G401 (cell line): ENCODE results near the gene PAPOLB. TPM values are rescaled to one million over a fixed set of nuclear protein-coding genes. Genes with fewer than 3 reads are reported as not detected.

Experiments used
- DNase-seq: peaks from one replicate; pipeline ENCODE4 v3.0.0-alpha.2; 2015; ENCODE audit warnings: low spot score
- in situ Hi-C: cut with HindIII; loops from 2 replicates; pipeline ENCODE4 v1.10.0; 2016; ENCODE audit warnings: low sequenced_read_pairs, mixed read lengths
- total RNA-seq: library from RNA; depleted of rRNA; stranded (reverse); fragments of >200 nt; shearing (Covaris generic); gene quantifications from 2 replicates; pipeline ENCODE4 v1.2.3, GENCODE V29; 2014

The PAPOLB gene
- total RNA-seq, 1 experiment from 2014 or later, result 0.34 TPM

DNA sequence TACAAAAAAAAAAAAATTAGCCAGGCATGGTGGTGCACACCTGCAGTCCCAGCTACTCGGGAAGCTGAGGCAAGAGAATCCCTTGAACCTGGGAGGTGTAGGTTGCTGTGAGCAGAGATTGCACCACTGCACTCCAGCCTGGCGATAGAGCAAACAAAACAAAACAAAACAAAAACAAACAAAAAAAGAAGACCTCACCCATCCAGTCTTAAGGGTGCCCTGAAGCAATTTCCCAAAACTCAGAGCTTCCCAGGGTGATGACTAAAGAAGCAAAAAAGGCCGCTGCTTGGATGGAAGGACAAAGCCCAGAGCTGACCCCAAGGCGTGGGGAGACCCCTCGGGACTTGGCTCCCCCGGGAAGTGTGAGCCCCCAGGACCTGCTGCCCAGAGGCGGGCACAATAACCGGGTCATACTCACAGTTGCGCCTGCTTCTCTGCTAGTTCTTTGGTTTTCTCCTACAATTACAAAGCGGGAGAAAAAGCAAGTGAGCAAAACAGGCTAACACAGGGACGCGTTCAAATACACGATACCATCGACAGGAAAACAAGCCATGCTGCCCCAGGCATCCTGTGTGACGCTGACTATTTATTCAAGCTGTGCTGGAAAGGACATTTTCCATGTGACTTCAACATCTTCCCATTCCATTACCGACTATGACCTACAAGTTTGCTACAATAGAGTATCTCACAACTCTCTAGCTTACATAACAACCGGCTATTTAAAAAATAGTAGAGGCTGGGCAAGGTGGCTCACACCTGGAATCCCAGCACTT is 29.9 kb downstream of the PAPOLB start:
- no peak for DNase-seq
- in situ Hi-C loops, result no loop called here

DNA sequence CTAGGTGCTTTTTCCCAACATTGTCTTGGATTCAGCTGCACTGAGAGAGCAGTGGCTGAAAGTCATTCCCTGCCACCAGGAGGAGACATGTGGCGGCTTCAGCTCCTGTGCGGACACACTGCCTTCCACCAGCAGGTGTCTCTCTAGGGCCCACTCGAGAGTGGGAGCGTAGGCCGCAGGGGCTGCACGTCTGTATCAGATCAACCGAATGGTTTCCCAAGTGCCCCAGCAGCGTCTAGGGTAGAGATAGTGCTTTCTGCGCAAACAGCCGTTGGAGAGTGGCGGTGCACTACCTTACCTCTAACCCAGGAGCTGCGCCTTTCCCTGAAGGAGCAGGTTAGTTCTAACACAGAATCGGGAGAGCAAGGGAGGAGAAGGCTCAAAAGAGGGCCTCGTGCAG is 31.7 kb downstream of the PAPOLB start:
- DNase-seq, result peak; percentile 69
- in situ Hi-C loops, result no loop called here

- in situ Hi-C loops, result no loop called here
- no peak for DNase-seq
Measured at GRCh38 chr7:4828720-4829383, 33.0 kb downstream of the PAPOLB start.

DNA sequence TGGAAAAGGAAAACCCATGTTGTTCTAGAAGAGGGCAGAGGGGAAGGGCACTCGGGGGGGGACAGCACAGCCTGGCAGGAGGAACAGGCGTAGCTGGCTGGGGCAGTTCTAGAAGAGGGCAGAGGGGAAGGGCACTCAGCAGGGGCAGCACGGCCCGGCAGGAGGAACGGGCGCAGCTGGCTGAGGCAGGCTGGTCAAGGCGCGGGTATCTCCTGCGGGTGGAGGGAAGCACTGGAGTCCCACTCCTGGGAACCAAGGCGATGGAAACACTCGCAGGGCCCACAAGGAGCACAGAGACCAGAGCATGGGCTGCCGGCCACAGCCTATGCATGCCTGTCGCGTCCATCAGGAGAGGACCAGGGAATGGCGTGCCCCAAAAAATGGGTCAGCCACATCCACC is 36.7 kb downstream of the PAPOLB start:
- DNase-seq, result no peak
- in situ Hi-C loops, result no loop called here

DNA sequence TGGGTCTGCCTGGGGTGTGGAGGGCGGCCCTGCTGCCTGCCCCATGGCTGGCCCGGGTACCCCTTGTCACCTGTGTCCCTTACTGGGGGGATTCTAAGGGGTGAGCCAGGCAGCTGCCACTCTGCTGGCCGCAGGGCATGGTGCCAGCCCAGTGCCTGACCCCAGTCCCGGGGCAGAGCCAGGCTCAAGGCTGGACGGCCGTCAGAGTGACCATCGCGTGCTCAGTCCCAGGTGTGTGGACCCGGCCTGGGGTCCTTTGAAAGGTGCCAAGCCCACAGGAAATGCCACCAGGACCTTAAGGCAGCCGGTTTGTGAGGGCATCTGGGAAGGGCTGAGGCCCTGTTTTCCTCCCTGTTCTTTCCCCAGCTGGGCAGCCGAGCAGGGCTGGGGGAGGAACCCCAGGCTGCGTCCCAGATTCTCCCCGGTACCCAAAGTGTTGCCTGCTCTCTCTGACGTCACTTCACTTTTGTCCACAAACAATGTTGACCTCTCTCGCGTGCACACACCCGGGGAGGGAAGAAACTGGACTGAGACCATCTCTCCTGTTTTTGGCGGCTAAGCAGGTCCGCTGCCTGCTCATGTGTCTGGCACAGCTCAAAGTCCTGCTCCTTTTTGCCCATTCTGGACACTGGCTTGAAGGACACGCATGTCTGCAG is 37.6 kb downstream of the PAPOLB start:
- in situ Hi-C loops, result no loop called here
- no peak for DNase-seq

DNA sequence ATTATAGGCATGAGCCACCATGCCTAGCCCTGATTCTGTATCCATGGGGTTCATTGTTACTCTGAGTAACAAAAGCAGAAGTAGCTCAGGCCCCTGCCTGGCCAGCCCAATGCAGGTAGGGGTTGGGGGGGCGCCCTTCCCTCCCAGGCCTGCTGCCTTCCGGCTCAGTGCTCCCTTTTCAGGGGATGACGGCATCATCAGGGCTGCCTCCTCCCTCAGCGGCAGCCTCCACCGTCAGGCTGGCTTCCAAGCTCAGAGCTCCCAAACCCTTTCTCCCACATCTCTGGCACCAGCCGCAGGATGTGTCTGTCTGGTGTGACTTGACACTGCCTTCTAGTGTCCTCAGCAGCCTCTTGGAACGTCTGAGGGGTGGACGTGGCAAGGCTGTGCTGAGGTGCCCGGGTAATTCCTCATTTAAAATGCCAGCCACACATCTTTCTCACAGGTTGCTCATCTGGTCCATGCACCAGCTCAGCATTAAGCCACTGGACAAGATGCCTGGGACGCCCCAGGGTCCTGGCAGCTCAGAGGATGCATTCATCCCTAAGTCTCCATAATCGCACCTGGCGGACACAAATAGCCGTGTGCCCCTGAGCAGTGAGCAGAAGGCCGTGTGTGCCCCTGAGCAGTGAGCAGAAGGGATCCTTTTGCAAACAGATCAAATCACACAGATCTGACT is 38.2 kb downstream of the PAPOLB start:
- peak; percentile 83 for DNase-seq
- in situ Hi-C loops, result no loop called here

GRCh38 chr7:4822677-4823076 is 39.2 kb downstream of the PAPOLB start:
- in situ Hi-C loops, result no loop called here
- no peak for DNase-seq

DNA sequence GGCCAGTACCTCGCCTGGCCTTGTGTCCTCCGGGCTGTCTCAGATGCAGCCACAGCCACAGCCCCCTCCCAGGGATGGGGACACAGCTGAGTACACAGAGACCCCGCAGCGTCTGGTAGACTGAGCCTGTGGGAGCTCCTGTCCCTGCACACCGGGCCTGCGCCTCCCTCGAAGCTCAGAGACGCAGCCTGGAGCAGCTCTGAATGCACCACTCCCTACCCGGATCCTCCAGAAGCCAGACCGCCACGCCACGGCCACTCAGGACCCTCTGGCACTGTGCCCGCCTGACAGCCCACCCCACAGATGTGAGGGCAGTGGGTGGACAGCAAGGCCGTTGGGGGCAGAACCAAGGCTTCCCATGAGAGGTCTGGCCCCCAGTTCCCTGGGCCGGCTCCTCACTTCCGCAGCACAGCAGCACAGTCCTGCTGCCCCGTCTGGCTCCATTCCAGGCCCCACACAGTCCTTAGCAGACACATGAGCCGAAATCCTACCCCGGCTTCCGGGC is 40.8 kb downstream of the PAPOLB start:
- in situ Hi-C loops, result no loop called here
- DNase-seq, result no peak

DNA sequence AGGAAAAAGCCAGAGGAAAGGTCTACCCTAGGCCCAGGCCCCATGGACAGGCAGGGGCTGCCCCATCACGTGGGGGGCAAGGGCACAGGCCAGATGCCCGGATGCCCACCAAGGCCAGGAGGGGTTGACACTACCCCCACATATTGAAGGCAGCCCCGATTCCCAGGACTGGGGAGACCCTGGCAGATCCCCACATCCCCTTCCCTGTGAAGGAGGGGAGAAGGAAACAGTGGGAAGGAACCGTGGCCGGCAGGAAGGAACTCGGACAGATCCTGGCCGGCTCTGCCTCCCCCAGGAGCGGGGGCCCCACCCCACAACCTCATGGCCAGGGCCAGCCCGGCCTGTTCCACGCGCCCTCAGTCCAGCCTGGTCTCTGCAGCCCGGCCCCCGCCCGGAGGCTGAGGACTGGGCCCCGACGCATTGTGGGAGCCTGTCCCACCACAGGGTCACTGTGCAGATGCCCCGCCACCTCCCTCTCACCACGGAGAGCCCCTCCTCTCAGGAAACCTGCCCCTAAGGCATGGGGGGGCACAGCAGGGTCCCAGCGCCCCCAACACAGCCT is 41.3 kb downstream of the PAPOLB start:
- in situ Hi-C loops, result no loop called here
- DNase-seq, result no peak

- no peak for DNase-seq
- in situ Hi-C loops, result no loop called here
Measured at GRCh38 chr7:4819560-4820404, 42.0 kb downstream of the PAPOLB start.

GRCh38 chr7:4818000-4818794 is 43.6 kb downstream of the PAPOLB start:
- no peak for DNase-seq
- in situ Hi-C loops, result no loop called here

DNA sequence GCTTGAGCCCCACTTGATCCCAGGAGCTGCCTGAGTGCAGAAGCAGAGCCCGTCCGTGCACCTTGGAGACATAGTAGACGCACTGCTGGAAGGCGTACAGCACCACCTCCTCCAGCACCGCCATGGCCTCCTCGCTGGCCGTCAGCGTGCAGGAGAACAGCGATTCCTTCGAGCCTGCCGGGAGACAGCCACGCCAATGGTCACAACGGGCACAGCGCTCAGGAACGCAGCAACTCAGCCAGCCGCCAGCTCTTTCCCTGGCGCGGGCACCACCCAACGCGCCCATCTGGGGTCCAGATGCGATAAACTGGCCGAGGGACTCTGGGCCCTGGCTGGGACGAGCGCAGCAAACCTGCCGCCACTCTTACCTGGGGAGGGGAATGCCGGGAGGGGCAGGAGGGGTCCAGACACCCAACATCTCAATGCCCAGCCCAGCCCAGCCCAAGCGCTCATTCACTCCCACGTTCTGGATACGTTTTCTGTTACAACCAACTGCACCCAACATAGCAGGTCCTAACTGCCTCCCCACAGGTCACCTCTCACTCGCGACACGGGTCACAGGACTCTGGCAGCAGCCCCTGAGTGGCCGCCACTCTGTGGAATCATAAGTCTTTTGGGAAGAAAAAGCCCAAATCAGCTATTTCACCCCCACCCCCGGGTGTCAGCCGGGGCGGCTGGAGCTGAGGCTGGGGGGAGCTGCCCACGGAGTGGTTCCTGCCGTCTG is 44.5 kb downstream of the PAPOLB start:
- DNase-seq, result no peak
- in situ Hi-C loops, result no loop called here

DNA sequence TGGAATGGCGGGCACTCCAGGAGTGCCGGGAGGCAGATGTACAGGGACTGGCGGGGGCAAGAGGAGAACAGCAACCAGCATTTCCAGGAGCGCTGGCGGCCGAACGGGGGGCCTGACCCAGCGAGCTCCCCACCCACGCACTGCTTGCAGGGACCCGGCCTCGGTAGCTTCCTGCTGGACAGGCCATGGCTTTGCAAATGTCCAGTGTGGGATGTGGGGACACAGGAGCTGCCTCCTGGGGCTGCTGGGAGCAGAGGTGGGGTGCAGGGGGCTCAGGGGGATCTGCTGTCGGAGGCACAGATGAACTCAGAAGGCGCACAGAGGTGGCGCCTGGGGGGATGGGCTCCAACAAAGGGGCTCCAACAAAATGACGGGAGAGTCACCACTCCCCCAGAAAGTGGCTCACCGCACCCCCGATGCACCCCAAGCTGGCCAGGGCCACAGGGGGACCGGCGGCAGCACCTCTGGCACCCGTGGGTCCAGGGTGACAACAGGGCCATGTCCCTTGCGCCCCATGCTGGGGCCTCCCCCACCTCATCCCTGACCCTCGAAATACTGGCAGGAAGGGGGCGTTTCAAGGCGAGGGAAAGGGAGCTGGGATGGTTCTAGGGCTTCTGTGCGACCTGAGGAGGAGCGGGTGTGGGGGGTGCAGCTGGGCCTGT is 45.3 kb downstream of the PAPOLB start:
- in situ Hi-C loops, result no loop called here
- no peak for DNase-seq

DNA sequence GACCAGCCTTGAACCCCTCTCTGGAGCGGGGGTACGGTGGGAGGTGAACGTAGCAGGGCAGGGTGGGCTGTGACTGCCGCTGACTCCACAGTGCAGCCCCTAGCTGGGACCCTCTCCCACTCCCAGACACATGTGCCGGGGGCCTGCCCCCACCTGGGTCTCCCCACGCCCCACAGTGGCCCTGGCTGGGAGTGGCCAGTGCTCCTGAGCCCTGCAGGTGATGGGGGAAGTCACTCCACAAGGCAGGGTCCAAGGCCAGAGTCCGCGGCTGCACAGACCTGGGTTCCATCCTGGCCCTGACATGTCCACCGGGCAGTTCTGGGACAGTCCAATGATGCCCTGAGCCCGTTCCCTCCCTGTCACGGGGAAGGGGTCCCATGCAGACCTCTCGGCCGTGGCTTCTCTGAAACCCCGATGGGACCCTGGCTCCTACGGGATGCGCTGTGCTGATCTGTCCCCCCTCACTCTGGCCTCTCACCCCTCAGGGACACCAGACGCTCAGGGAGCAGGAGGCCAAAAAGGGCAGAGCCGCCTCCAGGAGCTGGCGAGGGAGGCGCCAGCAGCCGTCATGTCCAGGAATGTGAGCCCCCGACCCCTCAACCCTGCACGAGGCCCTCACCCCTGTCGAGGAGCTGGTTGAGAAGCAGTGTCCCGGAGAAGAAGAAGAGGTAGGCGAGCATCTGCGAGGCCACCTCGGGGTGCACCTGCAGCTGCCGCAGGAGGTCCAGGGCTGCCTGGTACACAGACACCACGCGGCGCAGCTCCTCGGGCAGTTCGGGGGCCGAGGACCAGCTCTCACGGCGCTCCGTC is 46.0 kb downstream of the PAPOLB start:
- no peak for DNase-seq
- in situ Hi-C loops, result no loop called here

DNA sequence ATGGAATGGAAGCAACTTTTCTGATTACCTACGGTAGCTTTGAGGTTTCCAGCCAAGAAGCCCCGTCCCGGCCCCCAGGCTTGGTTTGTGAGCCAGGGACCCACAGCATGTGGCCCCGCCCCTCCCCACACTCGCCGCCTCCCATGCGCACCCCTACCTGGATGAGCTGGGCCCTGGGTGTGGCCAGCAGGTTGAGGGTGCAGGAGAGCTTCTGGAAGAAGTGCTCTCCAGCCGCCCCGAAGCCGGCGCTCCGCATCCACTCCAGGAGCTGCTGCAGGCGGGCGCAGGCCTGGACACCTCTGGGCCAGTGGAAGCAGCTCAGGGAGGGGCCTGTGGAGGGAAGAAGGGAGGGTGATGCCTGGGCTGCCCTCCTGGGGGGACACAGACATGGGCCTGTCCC is 46.7 kb downstream of the PAPOLB start:
- no peak for DNase-seq
- in situ Hi-C loops, result no loop called here

GRCh38 chr7:4814433-4814832 is 47.4 kb downstream of the PAPOLB start:
- no peak for DNase-seq
- in situ Hi-C loops, result no loop called here
